B cell (primary cell): ENCODE results near the gene CAMTA1.

Experiments used
- CTCF ChIP-seq: fragments of 200-600 bp; IDR thresholded peaks from one replicate; pipeline ENCODE4 v1.8.0; 2022; ENCODE audit warnings: antibody characterized with exemption, mild to moderate bottlenecking
- EZH2 ChIP-seq: IDR thresholded peaks from 2 replicates; pipeline ENCODE4 v1.6.1; 2012; ENCODE audit warnings: borderline replicate concordance, low read depth, mild to moderate bottlenecking, moderate library complexity, low read length; ENCODE audit not compliant: insufficient read depth, poor library complexity, severe bottlenecking

- TF ChIP-seq CTCF (no peak), EZH2 (no peak)
Observed at GRCh38 chr1:7264101-7264500, 478.8 kb downstream of the CAMTA1 start.
